ENCODE results near the gene FGD4.

Gene FGD4

DNA sequence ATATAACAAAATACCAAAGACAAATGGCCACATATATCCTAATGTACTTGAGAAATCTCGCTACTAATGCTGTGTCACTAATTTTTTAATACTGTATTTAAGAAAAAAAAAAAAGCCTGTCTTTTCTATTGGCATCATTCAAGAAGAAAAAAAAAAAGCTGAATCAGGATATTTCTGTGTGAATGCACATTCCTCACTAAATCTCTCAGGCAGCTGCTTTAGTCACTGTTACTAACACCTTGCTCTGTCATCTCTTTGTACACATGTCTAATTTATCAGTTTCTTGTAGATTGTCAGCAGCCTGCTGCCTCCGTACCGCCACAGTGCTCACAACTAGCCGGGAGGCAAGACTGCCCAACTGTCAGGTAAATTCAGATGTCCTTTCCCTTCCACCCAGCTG lies 32.0 kb upstream of the FGD4 start:
- H3K27ac ChIP-seq, result no peak overlapping the region
- TF ChIP-seq ZFX (IDR thresholded peaks at IDR 0.05; ENCODE audit: borderline replicate concordance), result no peak
- TF ChIP-seq, protein P1, sequence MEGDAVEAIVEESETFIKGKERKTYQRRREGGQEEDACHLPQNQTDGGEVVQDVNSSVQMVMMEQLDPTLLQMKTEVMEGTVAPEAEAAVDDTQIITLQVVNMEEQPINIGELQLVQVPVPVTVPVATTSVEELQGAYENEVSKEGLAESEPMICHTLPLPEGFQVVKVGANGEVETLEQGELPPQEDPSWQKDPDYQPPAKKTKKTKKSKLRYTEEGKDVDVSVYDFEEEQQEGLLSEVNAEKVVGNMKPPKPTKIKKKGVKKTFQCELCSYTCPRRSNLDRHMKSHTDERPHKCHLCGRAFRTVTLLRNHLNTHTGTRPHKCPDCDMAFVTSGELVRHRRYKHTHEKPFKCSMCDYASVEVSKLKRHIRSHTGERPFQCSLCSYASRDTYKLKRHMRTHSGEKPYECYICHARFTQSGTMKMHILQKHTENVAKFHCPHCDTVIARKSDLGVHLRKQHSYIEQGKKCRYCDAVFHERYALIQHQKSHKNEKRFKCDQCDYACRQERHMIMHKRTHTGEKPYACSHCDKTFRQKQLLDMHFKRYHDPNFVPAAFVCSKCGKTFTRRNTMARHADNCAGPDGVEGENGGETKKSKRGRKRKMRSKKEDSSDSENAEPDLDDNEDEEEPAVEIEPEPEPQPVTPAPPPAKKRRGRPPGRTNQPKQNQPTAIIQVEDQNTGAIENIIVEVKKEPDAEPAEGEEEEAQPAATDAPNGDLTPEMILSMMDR (IDR thresholded peaks at IDR 0.05), result no peak

DNA sequence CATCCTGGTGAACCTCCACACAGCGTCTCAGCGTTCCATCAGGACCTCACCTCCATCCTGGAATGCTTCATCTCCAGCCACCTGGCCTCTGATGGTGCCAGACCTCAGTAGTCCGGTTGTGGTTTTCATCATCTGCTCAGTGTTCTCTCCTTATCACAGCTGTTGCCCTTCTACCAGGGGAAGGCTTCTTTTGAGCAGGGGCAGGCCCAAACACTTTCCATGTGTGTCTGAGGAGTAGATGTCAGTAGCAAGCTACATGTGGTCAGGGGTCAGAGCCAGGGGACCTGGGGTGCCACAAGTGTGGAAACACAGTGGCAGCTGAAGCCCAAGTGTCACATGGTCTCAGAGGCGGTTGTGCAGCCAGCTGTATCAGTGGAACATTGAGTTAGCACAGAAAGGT lies 30.2 kb upstream of the FGD4 start:
- TF ChIP-seq, protein P1 (IDR thresholded peaks at IDR 0.05), result no peak
- TF ChIP-seq ZFX (IDR thresholded peaks at IDR 0.05; ENCODE audit: borderline replicate concordance), result no peak
- H3K27ac ChIP-seq, result no peak overlapping the region

DNA sequence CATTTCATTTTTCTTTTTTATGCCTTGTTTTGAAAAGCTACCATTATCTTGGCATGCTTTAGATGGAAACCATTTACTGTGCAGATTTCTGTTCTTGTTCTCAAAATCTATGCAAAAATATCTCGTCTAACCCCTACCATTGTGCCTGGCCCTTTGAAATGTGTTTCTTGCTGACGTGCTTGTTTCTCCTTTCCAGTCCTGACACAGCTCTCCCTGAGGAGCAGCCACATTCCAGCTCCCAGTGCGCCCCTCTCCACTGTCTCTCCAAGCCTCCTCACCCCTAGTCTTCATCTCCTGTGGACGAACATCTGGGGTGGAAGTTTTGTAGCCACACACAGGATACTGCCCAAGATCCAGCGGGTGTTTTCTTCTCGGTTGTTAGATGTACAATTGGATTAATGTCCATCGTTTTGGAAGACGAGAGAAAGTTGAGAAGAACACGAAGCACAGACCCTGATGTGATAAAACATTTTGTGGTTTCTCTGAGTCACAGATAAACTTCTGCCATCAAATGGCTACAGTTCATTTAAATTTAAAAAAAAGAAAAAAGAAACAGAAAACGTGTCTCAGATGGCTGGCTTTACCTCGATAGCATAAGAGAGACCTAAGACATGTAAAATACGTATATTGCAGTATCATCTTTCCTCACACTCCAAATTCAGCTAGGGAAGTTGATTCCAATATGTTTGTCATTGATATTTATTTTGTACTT lies 21.9 kb upstream of the FGD4 start:
- no peak for TF ChIP-seq ZFX (IDR thresholded peaks at IDR 0.05; ENCODE audit: borderline replicate concordance)
- TF ChIP-seq, protein P1 (IDR thresholded peaks at IDR 0.05), result no peak
- no peak overlapping the region for H3K27ac ChIP-seq

DNA sequence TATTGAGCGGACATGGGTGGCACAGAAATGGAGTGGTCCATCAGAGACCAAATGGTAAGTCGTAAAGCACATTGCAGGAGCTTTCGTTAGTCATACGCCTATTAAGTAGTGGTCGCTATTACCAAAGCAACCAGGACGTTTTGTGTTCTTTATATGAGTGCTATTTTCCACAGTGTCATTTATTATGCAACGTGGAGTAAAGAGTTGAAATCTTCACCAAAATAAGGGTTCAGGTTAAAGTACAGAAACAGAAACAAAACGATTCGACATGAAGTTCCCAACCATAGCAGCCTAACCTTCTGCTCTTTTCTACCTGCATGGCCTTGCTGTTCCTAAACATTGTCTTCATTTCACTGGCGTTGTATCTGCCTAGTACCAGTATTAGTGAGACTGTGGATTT lies 20.1 kb upstream of the FGD4 start:
- TF ChIP-seq, protein P1 (IDR thresholded peaks at IDR 0.05), result no peak
- TF ChIP-seq ZFX (IDR thresholded peaks at IDR 0.05; ENCODE audit: borderline replicate concordance), result no peak
- no peak overlapping the region for H3K27ac ChIP-seq

DNA sequence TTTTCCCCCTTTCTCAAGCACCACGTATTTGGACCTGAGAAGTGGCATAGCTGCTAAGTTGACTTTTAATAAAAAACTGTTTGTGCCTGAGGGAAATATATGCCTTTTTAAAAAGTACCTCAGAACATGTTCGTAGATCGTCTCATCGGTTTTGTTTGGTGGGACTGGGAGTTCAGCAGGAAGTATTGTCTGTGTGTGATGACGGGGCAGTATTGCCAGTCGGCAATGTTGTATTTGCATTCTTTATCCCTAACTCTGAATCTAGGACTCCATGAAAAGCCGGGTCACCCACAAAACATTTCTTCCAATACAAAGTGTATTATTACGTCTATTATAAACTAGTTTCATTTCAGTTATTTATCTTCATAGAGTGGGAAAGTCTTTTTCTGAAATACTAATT lies 19.7 kb upstream of the FGD4 start:
- no peak overlapping the region for H3K27ac ChIP-seq
- TF ChIP-seq ZFX (IDR thresholded peaks at IDR 0.05; ENCODE audit: borderline replicate concordance), result no peak
- TF ChIP-seq, protein P1 (IDR thresholded peaks at IDR 0.05), result no peak

DNA sequence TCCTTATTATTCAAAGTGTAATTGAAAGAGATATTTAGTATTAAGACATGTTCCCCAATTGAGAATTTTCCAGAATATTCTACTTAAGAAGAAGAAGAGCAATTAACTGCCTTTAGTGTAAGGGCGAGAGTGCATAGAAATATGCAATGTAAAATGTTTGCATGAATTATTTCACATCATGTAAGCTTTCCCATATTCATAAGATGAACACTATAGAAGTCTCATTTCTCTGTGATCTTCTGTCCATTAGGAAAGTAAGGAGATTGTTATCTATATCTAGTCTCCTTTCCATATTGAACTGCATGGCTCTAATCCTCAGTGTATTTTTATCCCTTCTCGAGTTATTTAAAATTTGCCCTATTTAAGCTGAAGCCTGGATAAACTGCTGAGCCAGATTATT lies 17.1 kb upstream of the FGD4 start:
- H3K27ac ChIP-seq, result no peak overlapping the region
- no peak for TF ChIP-seq ZFX (IDR thresholded peaks at IDR 0.05; ENCODE audit: borderline replicate concordance)
- TF ChIP-seq, protein P1 (IDR thresholded peaks at IDR 0.05), result no peak

DNA sequence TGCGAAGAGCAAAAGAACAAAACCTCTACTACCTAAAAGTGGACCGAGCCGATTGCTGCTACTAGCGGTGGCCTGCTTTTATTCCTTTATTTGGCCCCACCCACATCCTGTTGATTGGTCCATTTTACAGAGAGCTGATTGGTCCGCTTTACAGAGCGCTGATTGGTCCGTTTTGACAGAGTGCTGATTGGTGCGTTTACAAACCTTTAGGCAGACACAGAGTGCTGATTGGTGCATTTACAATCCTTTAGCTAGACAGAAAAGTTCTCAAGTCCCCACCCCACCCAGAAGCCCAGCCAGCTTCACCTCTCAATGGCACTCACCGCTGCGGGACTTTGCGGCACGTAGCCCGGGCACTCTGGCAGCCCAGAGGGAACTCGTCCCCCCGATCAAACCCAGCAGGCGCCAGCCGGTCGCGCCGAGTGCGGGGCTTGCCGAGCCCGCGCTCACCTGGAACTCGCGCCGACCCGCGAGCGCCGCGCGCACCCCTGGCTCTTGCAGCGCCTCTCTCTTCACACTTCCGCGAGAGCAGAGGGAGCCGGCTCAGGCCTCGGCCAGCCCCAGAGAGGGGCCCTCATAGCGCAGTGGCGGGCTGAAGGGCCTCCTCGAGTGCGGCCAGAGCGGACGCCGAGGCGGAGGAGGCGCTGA lies 8.7 kb upstream of the FGD4 start:
- H3K27ac ChIP-seq, result peak overlapping the region; percentile 78
- TF ChIP-seq, protein P1 (IDR thresholded peaks at IDR 0.05), result peak; percentile 30
- TF ChIP-seq ZFX (IDR thresholded peaks at IDR 0.05; ENCODE audit: borderline replicate concordance), result no peak

Data from 22Rv1 (cell line).